ENCODE measurements around the gene ITPK1. TPM values are rescaled to one million over a fixed set of nuclear protein-coding genes. Genes with fewer than 3 reads are reported as not detected.

ITPK1 gene
- total and polyA plus RNA-seq, 10 of the 15 experiments (the other 5 are each of a cell fraction or from before 2014, with no cell fraction given) = 1.3 to 73.2 (median 27.0) TPM

GRCh38 chr14:92948647-92949046 is 167.1 kb downstream of the ITPK1 start:
- DNase-seq (ENCODE audit: low read depth, low spot score) = no peak
- ChIA-PET POLR2A (no interaction called here), SMC1A (ENCODE audit: uncharacterized antibody, unreplicated experiment) (interaction anchor here (0.6 to 1.3 kb wide), 2 partner anchors 165 to 1029 kb away, joined by 3 read pairs; no protein-coding TSS in a partner anchor), RAD21 (ENCODE audit: unreplicated experiment) (no interaction called here), CTCF (no interaction called here)
- TF ChIP-seq HDAC2 (IDR thresholded peaks at IDR 0.05) = no peak
- 98% methylated on average over 22 of the region's 22 CpGs for WGBS (ENCODE audit: insufficient coverage, insufficient replicate concordance, low lambda C conversion rate, missing lambda C conversion rate)
- Histone ChIP-seq H4K20me1 (ENCODE audit: control insufficient read depth, insufficient read depth) (no peaks in the 10 kb centered on the region), H3K9ac (ENCODE audit: control insufficient read depth, insufficient read depth, low read length) (no peak overlapping the region), H3K36me3 (ENCODE audit: control insufficient read depth in 2 of 2, insufficient read depth in 2 of 2, low read length in 1 of 2) (peaks cover 7 to 33% of the 10 kb centered on the region in 2 experiments; a peak in 3 of 4 replicates), H3K4me2 (ENCODE audit: control insufficient read depth, insufficient read depth) (no peak overlapping the region), H3K9me3 (replicated peaks; ENCODE audit: control insufficient read depth, insufficient read depth, low read length) (no peaks in the 10 kb centered on the region), H2AFZ (ENCODE audit: control insufficient read depth, low read depth, low read length) (no peak overlapping the region), H3K4me1 (ENCODE audit: control insufficient read depth, insufficient read depth, low read length) (no peaks in the 10 kb centered on the region; the same call in 1 of the 2 replicates), H3K27me3 (replicated peaks in 1 of 2; ENCODE audit: control insufficient read depth in 2 of 2, insufficient read depth in 2 of 2, low read length in 1 of 2) (no peaks in the 10 kb centered on the region), H3K27ac (ENCODE audit: control insufficient read depth, insufficient read depth) (no peak overlapping the region), H3K4me3 (no peak overlapping the region), H3K79me2 (ENCODE audit: control insufficient read depth, insufficient read depth, low read length) (no peaks in the 10 kb centered on the region)
- TSS peak; percentile 18 for BruUV-seq (replicated peaks)
- FAIRE-seq = no peak
- intact Hi-C loops (cut with micrococcal nuclease; ENCODE audit: unreplicated experiment) (no loop called here), in situ Hi-C loops (cut with MboI) (no loop called here)
- no peak for ATAC-seq

- Histone ChIP-seq H3K9ac (ENCODE audit: control insufficient read depth, insufficient read depth, low read length) (no peak overlapping the region), H2AFZ (ENCODE audit: control insufficient read depth, low read depth, low read length) (no peak overlapping the region), H3K4me1 (ENCODE audit: control insufficient read depth, insufficient read depth, low read length) (no peaks in the 10 kb centered on the region), H3K79me2 (ENCODE audit: control insufficient read depth, insufficient read depth, low read length) (no peaks in the 10 kb centered on the region), H3K4me3 (no peak overlapping the region), H3K36me3 (ENCODE audit: control insufficient read depth in 2 of 2, insufficient read depth in 2 of 2, low read length in 1 of 2) (peaks cover 7 to 32% of the 10 kb centered on the region in 2 experiments; a peak in 3 of 4 replicates), H4K20me1 (ENCODE audit: control insufficient read depth, insufficient read depth) (no peaks in the 10 kb centered on the region), H3K9me3 (replicated peaks; ENCODE audit: control insufficient read depth, insufficient read depth, low read length) (no peaks in the 10 kb centered on the region), H3K27ac (ENCODE audit: control insufficient read depth, insufficient read depth) (no peak overlapping the region), H3K27me3 (replicated peaks in 1 of 2; ENCODE audit: control insufficient read depth in 2 of 2, insufficient read depth in 2 of 2, low read length in 1 of 2) (no peaks in the 10 kb centered on the region), H3K4me2 (ENCODE audit: control insufficient read depth, insufficient read depth) (no peak overlapping the region)
- no peak for DNase-seq (ENCODE audit: low read depth, low spot score)
- 92% methylated on average over 12 of the region's 12 CpGs for WGBS (ENCODE audit: insufficient coverage, insufficient replicate concordance, low lambda C conversion rate, missing lambda C conversion rate)
- ATAC-seq = no peak
- ChIA-PET CTCF (interaction anchor here (1.0 to 1.7 kb wide), 2 partner anchors 166 to 185 kb away, joined by 3 to 7 read pairs; no protein-coding TSS in a partner anchor), RAD21 (ENCODE audit: unreplicated experiment) (no interaction called here), POLR2A (no interaction called here), SMC1A (ENCODE audit: uncharacterized antibody, unreplicated experiment) (interaction anchor here (1.3 kb wide), 1 partner anchor 166 kb away, joined by 3 read pairs; no protein-coding TSS in a partner anchor)
- no TSS peak for BruUV-seq (replicated peaks)
- in situ Hi-C loops (cut with MboI) = no loop called here
- no peak for FAIRE-seq
- intact Hi-C loops (cut with micrococcal nuclease; ENCODE audit: unreplicated experiment) = no loop called here
- TF ChIP-seq MEF2A (IDR thresholded peaks at IDR 0.05; ENCODE audit: insufficient read depth, low read depth, low read length) = no peak
- TF ChIP-seq MYC (IDR thresholded peaks at IDR 0.05; ENCODE audit: insufficient read depth, insufficient read length, insufficient replicate concordance, low read length, severe bottlenecking) = no peak
- no peak for TF ChIP-seq ZNF687 (IDR thresholded peaks at IDR 0.05)
- TF ChIP-seq ELK1 (IDR thresholded peaks at IDR 0.05; ENCODE audit: low read depth, low read length) = no peak
- no peak for TF ChIP-seq MEF2B (IDR thresholded peaks at IDR 0.05; ENCODE audit: partially characterized antibody, poor library complexity, severe bottlenecking)
Observed at GRCh38 chr14:92946847-92947545, 168.7 kb downstream of the ITPK1 start.

Data from GM12878 (cell line).